ENCODE data around the gene CREB3L4.

DNA sequence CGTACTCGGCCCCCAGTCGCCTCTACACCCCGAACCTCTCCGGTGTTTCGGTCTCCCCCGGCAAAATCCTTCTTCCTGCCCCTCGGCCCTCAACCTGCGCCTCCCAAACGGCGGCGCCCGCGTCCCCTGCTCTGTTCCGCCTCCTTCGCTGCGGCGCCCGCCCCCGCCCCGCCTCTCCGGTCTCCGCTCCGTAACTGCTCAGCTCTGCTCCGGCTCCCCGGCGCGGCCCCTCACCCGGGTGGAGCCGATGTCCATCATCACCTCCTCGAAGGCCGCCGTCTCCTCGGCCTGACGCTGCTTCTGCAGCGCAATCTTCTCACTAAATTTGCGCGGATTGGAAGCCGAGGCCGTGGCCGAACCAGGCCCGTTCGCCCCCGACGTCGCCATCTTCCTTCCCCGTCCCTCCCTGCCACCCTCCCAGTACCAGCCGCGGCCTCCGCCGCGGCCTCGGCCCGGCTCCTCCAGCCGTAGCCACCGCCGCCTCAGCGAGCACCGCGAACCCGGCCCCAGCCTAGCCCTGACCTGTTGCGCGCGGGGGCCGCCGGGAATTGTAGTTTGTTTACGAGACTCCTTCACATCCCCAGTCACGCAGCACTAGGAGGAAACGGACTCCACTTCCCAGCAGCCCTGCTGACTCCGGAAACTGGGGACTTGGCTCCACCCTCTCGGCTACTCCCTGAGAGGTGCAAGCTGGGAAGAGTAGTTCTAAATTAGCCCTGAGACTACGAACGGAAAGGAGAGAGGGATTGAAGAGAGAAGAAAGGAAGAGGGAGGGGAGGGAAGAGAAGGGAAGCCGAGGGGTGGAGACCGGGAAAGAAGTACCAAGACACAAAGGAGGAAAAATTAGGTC is 9.4 kb upstream of the CREB3L4 start, which contains the start of gene CRTC2:
- peak; percentile 33 for TF ChIP-seq POLR2A (IDR thresholded peaks at IDR 0.05; ENCODE audit: low read depth, low read length)
- TF ChIP-seq EZH2 (IDR thresholded peaks at IDR 0.05; ENCODE audit: borderline replicate concordance, low read depth, low read length, severe bottlenecking) = no peak
- peak; percentile 81 for TF ChIP-seq POLR2AphosphoS5 (IDR thresholded peaks at IDR 0.05; ENCODE audit: insufficient read depth, low read depth, low read length)
- no peak for TF ChIP-seq CTCF (IDR thresholded peaks at IDR 0.05; ENCODE audit: extremely low read depth in 1 of 2, insufficient read depth in 1 of 2, low read depth in 1 of 2, low read length in 2 of 2)
- TF ChIP-seq, protein P1, sequence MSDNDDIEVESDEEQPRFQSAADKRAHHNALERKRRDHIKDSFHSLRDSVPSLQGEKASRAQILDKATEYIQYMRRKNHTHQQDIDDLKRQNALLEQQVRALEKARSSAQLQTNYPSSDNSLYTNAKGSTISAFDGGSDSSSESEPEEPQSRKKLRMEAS (IDR thresholded peaks at IDR 0.05; ENCODE audit: insufficient read depth, insufficient read length) = no peak
- TF ChIP-seq MYC (IDR thresholded peaks at IDR 0.05; ENCODE audit: low read depth, low read length) = no peak
- TF ChIP-seq JUN (IDR thresholded peaks at IDR 0.05; ENCODE audit: borderline replicate concordance, insufficient read depth, insufficient read length, low read depth) = no peak
- no peak for TF ChIP-seq FOS (IDR thresholded peaks at IDR 0.05; ENCODE audit: borderline replicate concordance, insufficient read depth, low read length)

All from endothelial cell of umbilical vein (primary cell).